IPS-NIHi7 (cell line): ENCODE measurements around the gene KCNJ1.

Experiments
- DNase-seq: peaks from one replicate; pipeline ENCODE4 v3.0.0; 2012; ENCODE audit warnings: mixed read lengths; ENCODE audit errors: extremely low spot score

KCNJ1 gene

DNA sequence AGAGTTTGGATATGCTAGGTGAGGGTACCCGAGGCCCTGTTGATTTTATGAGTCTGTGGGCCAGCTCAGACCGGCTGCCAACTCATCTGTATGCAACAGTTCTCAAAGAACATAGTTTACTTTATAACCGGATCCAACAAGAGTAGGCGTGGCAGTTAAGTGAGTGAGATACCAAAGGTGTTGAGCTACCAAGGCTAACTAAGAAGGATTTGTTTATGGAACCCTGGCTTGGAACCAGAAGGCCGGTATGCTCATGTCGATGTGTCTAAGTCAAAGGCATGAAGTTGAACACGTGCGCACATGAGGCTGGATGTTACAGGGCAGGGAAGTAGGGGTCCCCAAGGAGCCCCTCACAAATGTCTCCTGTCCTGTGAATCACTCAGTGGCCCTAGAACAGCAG lies at the start of gene KCNJ1:
Gene KCNJ1, minus strand, starts transcription at position 20 of the 400 bp plus-strand sequence. CDS start 27,053 bp downstream, outside the sequence.
- DNase-seq = no peak

- DNase-seq = no peak
Measured at GRCh38 chr11:128916681-128917080, 49.6 kb upstream of the KCNJ1 start.

DNA sequence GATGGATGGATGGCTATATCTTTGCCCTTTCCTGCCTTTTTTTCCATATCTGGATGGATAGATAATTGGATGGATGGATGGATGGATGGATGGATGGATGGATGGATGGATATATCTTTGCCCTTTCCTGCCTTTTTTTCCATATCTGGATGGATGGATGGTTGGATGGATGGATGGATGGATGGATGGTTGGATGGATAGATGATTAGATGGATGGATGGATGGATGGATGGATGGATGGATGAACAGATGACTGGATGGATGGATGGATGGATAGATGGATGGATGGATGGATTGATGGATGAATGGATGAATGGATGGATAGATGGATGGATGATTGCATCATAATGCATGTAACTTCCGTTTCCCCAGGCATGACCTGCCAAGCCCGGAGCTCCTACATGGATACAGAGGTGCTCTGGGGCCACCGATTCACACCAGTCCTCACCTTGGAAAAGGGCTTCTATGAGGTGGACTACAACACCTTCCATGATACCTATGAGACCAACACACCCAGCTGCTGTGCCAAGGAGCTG lies 49.0 kb upstream of the KCNJ1 start:
- no peak for DNase-seq

GRCh38 chr11:128915149-128915521 lies 48.0 kb upstream of the KCNJ1 start:
- no peak for DNase-seq

DNA sequence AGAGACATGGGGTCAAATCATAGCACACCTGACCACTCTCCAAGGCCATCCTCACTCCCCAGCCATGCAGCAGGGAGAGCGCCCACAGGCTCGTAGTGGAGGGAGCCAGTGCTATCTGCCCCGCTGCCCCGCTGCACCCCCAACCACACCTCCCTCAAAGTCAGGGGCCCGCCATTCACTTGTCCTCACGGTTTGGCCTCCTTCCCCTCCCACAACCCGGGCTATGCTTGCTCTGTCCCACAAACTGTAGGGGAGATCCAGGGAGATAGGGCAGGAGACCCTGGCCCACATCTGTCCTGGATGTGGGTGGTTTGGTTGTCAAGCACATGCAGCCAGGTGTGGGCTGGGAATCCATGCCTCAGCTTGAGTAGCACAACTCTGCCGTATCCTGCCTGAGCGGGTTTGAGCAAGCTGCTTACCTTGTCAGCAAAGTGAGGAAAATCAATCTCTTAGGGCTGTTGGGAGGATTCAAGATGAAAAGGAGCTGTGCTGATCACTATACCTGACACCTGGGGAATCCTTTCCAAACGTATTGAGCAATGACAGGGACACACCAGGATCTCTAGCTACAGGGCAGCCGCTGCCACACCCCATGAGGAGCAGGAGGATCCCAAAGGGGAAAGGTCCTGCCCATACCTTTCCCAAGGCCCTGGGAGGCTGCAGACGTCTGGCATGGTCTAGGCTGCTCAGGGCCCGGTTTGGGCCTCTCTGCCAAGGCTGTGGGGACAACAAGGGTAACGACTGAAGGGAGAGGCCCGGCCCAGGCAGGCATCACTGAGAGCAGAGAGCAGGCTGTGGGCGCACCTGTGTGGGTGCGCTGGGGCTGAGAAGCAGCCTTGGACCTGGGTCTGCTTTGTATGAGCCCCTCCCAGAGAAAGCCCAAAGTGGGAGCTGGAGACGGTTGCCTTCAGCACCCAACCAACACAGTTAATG lies 47.4 kb upstream of the KCNJ1 start:
- DNase-seq = no peak

DNA sequence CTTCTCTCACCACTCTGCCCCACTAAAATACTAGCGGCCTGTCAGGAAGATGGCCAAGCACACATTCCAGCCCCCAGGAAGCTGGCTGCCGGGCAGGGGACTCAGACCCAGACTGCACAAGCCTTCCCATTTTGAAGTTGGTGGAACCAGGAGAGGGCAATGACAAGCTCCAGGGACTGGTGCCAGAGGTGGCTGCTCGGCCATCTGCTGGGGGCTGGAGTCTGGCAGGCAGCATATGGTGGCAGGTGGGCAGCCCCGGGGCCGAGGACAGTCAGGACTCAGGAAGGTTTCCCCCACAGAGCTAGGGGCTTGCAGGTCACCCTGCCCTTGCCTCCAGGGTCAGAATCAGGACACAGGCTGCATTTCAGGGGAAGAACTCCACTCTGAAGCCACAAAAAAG lies 46.7 kb upstream of the KCNJ1 start:
- no peak for DNase-seq

DNA sequence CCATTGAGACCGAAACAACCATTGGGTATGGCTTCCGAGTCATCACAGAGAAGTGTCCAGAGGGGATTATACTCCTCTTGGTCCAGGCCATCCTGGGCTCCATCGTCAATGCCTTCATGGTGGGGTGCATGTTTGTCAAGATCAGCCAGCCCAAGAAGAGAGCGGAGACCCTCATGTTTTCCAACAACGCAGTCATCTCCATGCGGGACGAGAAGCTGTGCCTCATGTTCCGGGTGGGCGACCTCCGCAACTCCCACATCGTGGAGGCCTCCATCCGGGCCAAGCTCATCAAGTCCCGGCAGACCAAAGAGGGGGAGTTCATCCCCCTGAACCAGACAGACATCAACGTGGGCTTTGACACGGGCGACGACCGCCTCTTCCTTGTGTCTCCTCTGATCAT lies 44.6 kb upstream of the KCNJ1 start:
- DNase-seq = no peak

GRCh38 chr11:128911239-128911638 lies 44.1 kb upstream of the KCNJ1 start:
- DNase-seq = no peak

DNA sequence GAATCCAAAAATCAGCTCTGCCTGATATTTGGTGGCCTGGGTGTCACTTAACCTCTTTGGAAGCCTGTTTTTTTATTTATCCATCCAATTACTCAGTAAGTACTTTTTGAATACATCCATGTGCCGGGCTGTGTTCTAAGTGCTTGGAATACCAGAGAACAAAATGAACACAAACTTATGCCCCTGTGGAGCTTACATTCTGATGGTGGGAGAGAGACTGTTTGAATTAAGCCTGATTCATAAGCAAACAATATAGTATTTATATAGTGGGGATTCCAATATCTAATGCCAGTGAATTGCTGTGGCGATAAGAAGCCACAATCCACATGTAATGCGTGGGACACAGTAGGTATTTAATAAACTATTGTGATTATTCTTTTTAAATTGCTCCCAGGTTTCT lies 43.5 kb upstream of the KCNJ1 start:
- DNase-seq = no peak

GRCh38 chr11:128909438-128910125 lies 42.5 kb upstream of the KCNJ1 start:
- DNase-seq = no peak

- no peak for DNase-seq
Measured at GRCh38 chr11:128908391-128909246, 41.5 kb upstream of the KCNJ1 start.

DNA sequence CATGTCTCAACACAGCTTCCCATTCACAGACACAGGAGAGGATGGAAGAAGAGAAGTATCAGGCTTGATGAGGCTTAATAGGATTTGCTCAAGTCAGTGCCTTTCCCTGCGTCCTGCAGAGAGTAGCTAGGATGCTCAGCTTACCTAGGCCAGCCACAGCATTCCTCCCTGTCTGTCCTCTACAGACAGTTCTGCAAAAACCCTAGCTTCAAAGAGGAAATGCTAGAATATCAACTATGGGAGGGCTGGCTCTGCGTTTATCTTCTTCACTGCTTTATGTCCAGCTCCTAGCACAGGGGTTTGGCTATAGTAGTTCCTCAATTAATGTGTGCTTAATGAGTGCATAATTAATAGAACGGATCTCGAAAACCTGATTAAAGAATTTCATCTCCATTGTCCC lies 40.5 kb upstream of the KCNJ1 start:
- no peak for DNase-seq

- no peak for DNase-seq
Measured at GRCh38 chr11:128906185-128907050, 39.3 kb upstream of the KCNJ1 start.

GRCh38 chr11:128905345-128906184 lies 38.5 kb upstream of the KCNJ1 start:
- DNase-seq = peak; percentile 80

GRCh38 chr11:128904656-128905344 lies 37.7 kb upstream of the KCNJ1 start:
- peak; percentile 61 for DNase-seq

GRCh38 chr11:128904303-128904655 lies 37.2 kb upstream of the KCNJ1 start:
- no peak for DNase-seq

- peak; percentile 57 for DNase-seq
Measured at GRCh38 chr11:128903248-128904061, 36.4 kb upstream of the KCNJ1 start.

DNA sequence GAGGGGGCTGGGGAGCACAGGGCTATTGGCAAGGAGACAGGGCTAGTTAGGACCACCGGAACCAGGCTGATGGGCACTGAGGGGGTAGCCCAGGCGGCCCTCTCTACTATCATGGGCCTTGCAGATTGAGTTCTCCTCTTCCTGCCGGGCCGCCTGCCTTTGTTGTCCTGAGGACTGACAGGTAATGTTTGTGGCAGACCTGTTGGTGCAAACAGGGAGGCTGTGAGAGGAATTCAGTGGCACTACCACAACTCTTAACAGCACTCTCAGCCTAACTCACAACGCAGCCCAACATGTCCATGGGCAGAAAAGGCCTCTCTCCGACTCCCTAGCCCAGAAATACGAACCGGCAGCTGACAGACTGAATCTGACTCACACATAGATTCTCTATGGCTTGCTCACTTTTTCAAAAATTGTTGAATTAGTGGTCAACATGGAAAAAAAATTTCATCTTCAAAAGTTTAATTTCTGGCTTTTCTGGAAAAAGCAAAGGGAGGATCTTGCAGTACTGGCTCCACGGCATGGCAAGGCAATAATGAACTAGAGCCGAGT lies 35.5 kb upstream of the KCNJ1 start:
- DNase-seq = no peak
